Measurements from ENCODE around the gene PLEKHG3.

- TF ChIP-seq ZNF274 (IDR thresholded peaks at IDR 0.05; ENCODE audit: low read depth, low read length) (no peak), YY1 (IDR thresholded peaks at IDR 0.05; ENCODE audit: insufficient read depth, insufficient read length) (no peak), SUZ12 (IDR thresholded peaks at IDR 0.05; ENCODE audit: extremely low read depth, insufficient read depth, insufficient read length) (no peak)
These were observed 32.3 kb downstream of the PLEKHG3 start for GRCh38 chr14:64736271-64737169.
